ENCODE results near the gene NLE1.

- TF ChIP-seq EZH2 (IDR thresholded peaks at IDR 0.05; ENCODE audit: borderline replicate concordance, insufficient read depth, low read length, poor library complexity, severe bottlenecking) (no peak), CTCF (IDR thresholded peaks at IDR 0.05; ENCODE audit: poor library complexity, severe bottlenecking) (no peak)
These were observed 27.8 kb upstream of the NLE1 start for GRCh38 chr17:35169835-35170363.

All from neural cell (in vitro differentiated cells).